H1 (cell line): ENCODE results near the gene MEX3C. TPM values are rescaled to one million over a fixed set of nuclear protein-coding genes. Genes with fewer than 3 reads are reported as not detected.

Experiments
- CTCF ChIA-PET: fragments of 300-600 bp; sonication (Branson Sonifier 250); formaldehyde crosslinking; loops from one replicate; lab custom pipeline; 2021; ENCODE audit not compliant: partially characterized antibody; lab: Charles Lee
- POLR2A ChIA-PET: fragments of 300-600 bp; sonication (Branson Sonifier 250); formaldehyde crosslinking; loops from one replicate; lab custom pipeline; 2021; ENCODE audit warnings: inconsistent platforms; ENCODE audit not compliant: partially characterized antibody; lab: Charles Lee
- DNase-seq, 2 experiments: peaks; one replicate each; pipeline versions ENCODE4 v3.0.0 to v3.0.0-alpha.2; 2010 to 2022; ENCODE audit warnings: low spot score in 2 of 2, low read depth in 1 of 2, mixed read lengths in 1 of 2
- FAIRE-seq: peaks from 2 replicates; lab custom pipeline; 2011; peaks lifted over from hg19 to GRCh38; lab: Jason Lieb, UNC
- H2AFZ ChIP-seq: 2 replicates; pipeline ENCODE4 v1.8.1; 2012; ENCODE audit warnings: low read length, inconsistent platforms
- H2AK5ac ChIP-seq: 2 replicates; pipeline ENCODE4 v1.6.1; 2013; ENCODE audit warnings: low read depth, low read length
- H2BK120ac ChIP-seq: replicated peaks from 2 replicates; pipeline ENCODE3; 2013; ENCODE audit warnings: low read depth, low read length, inconsistent platforms
- H2BK12ac ChIP-seq: 2 replicates; pipeline ENCODE4 v1.6.1; 2013; ENCODE audit warnings: low read depth, low read length
- H2BK15ac ChIP-seq: 2 replicates; pipeline ENCODE4 v1.6.1; 2013; ENCODE audit warnings: low read length
- H2BK20ac ChIP-seq: 2 replicates; pipeline ENCODE4 v1.6.1; 2013; ENCODE audit warnings: low read length
- H2BK5ac ChIP-seq: 2 replicates; pipeline ENCODE4 v1.6.1; 2013; ENCODE audit warnings: low read depth, low read length
- H3K14ac ChIP-seq: 2 replicates; pipeline ENCODE4 v1.6.1; 2013; ENCODE audit warnings: inconsistent platforms; ENCODE audit not compliant: insufficient read length
- H3K18ac ChIP-seq: 2 replicates; pipeline ENCODE4 v1.6.1; 2013; ENCODE audit warnings: low read length; ENCODE audit errors: extremely low read depth
- H3K23ac ChIP-seq: 2 replicates; pipeline ENCODE4 v1.6.1; 2013; ENCODE audit warnings: inconsistent platforms; ENCODE audit not compliant: insufficient read length
- H3K23me2 ChIP-seq: 2 replicates; pipeline ENCODE4 v1.6.1; 2013; ENCODE audit warnings: low read depth, low read length
- H3K27ac ChIP-seq: 2 replicates; pipeline ENCODE4 v1.6.1; 2011; ENCODE audit warnings: low read depth, low read length, inconsistent platforms
- H3K27me3 ChIP-seq, 4 experiments: replicated peaks in 1 of 4; 1 replicate in 1 of 4; 2 replicates in 3 of 4; pipeline versions ENCODE4 v1.6.1 to v1.8.1; 2011 to 2013; ENCODE audit warnings: low read length in 3 of 4, mild to moderate bottlenecking in 3 of 4, inconsistent platforms in 2 of 4, mixed read lengths in 2 of 4, moderate library complexity in 1 of 4; ENCODE audit not compliant: control insufficient read depth in 3 of 4, insufficient read depth in 3 of 4; ENCODE audit errors: extremely low read depth in 1 of 4
- H3K36me3 ChIP-seq, 4 experiments: 2 replicates each; pipeline versions ENCODE4 v1.6.1 to v1.8.1; 2011 to 2013; ENCODE audit warnings: mild to moderate bottlenecking in 4 of 4, low read length in 3 of 4, moderate library complexity in 2 of 4, control low read depth in 1 of 4, inconsistent platforms in 1 of 4; ENCODE audit not compliant: insufficient read depth in 4 of 4, control insufficient read depth in 2 of 4
- H3K4ac ChIP-seq: replicated peaks from 2 replicates; pipeline ENCODE3; 2013; ENCODE audit warnings: low read length, low read depth, mixed read lengths, inconsistent platforms; ENCODE audit not compliant: insufficient read length
- H3K4me1 ChIP-seq, 4 experiments: replicated peaks in 1 of 4; 1 replicate in 1 of 4; 2 replicates in 3 of 4; pipeline versions ENCODE4 v1.6.1 to v1.8.1; 2011 to 2013; ENCODE audit warnings: low read length in 3 of 4, inconsistent platforms in 2 of 4, mixed read lengths in 1 of 4; ENCODE audit not compliant: insufficient read depth in 4 of 4, control insufficient read depth in 3 of 4
- H3K4me2 ChIP-seq, 2 experiments: 2 replicates each; pipeline versions ENCODE4 v1.6.1 to v1.8.1; 2011 to 2013; ENCODE audit warnings: low read depth in 2 of 2, low read length in 2 of 2, control low read depth in 1 of 2, inconsistent platforms in 1 of 2, mild to moderate bottlenecking in 1 of 2; ENCODE audit not compliant: insufficient read depth in 1 of 2
- H3K4me3 ChIP-seq, 4 experiments: fragments of 200-600, 300-600 bp in 1 of 4; sonication (generic), shearing (Covaris generic), sonication (Bioruptor Twin) in 1 of 4; 2 replicates each; pipeline versions ENCODE4 v1.5.1 to v1.8.1; 2011 to 2016; ENCODE audit warnings: low read length in 4 of 4, low read depth in 3 of 4, control low read depth in 2 of 4, inconsistent platforms in 2 of 4, mild to moderate bottlenecking in 2 of 4, mixed read lengths in 1 of 4, moderate library complexity in 1 of 4; ENCODE audit not compliant: insufficient read depth in 2 of 4; ENCODE audit errors: extremely low read depth in 1 of 4
- H3K56ac ChIP-seq: replicated peaks from 2 replicates; pipeline ENCODE3; 2013; ENCODE audit warnings: low read depth, mild to moderate bottlenecking, mixed read lengths, low read length, inconsistent platforms; ENCODE audit not compliant: insufficient read length
- H3K79me1 ChIP-seq: 2 replicates; pipeline ENCODE4 v1.6.1; 2013; ENCODE audit warnings: low read depth, low read length, control low read depth
- H3K79me2 ChIP-seq, 2 experiments: 2 replicates each; pipeline versions ENCODE4 v1.6.1 to v1.8.1; 2012 to 2013; ENCODE audit warnings: low read length in 2 of 2, mild to moderate bottlenecking in 2 of 2, inconsistent platforms in 1 of 2; ENCODE audit not compliant: insufficient read depth in 2 of 2, control insufficient read depth in 1 of 2
- H3K9ac ChIP-seq, 4 experiments: replicated peaks in 1 of 4; 1 replicate in 1 of 4; 2 replicates in 3 of 4; pipeline versions ENCODE4 v1.6.1 to v1.8.1; 2011 to 2013; ENCODE audit warnings: low read depth in 3 of 4, low read length in 3 of 4, control low read depth in 2 of 4, mild to moderate bottlenecking in 2 of 4, moderate library complexity in 2 of 4, inconsistent platforms in 1 of 4; ENCODE audit errors: extremely low read depth in 1 of 4
- H3K9me3 ChIP-seq, 2 experiments: 2 replicates each; pipeline versions ENCODE4 v1.6.1 to v1.8.1; 2012 to 2013; ENCODE audit warnings: mild to moderate bottlenecking in 2 of 2, moderate library complexity in 2 of 2, control low read depth in 1 of 2, inconsistent platforms in 1 of 2, low read depth in 1 of 2, low read length in 1 of 2, mixed read lengths in 1 of 2; ENCODE audit not compliant: insufficient read depth in 2 of 2
- H4K20me1 ChIP-seq, 2 experiments: replicated peaks in 1 of 2; 2 replicates each; pipeline versions ENCODE3 to v1.8.1; 2011 to 2013; ENCODE audit warnings: inconsistent platforms in 2 of 2, low read length in 2 of 2, mild to moderate bottlenecking in 1 of 2; ENCODE audit not compliant: insufficient read depth in 2 of 2, control insufficient read depth in 1 of 2
- H4K5ac ChIP-seq: 2 replicates; pipeline ENCODE4 v1.6.1; 2013; ENCODE audit warnings: low read length, low read depth, mixed read lengths, inconsistent platforms; ENCODE audit not compliant: insufficient read length
- H4K8ac ChIP-seq: 2 replicates; pipeline ENCODE4 v1.8.0; 2013; ENCODE audit warnings: mild to moderate bottlenecking, moderate library complexity, low read length, inconsistent platforms; ENCODE audit not compliant: insufficient read depth; ENCODE audit errors: extremely low read depth
- H4K91ac ChIP-seq: replicated peaks from 2 replicates; pipeline ENCODE3; 2013; ENCODE audit warnings: low read length, mixed read lengths, inconsistent platforms; ENCODE audit not compliant: insufficient read length
- CHD1 ChIP-seq: IDR thresholded peaks from 2 replicates; pipeline ENCODE4 v1.6.1; 2012; ENCODE audit warnings: low read depth, low read length, improper control_type of control experiment
- TCF12 ChIP-seq: IDR thresholded peaks from 2 replicates; pipeline ENCODE4 v1.6.1; 2011; ENCODE audit warnings: low read depth, mild to moderate bottlenecking, low read length
- polyA plus RNA-seq, 7 experiments: library from polyadenylated mRNA; depleted of rRNA in 3 of 7; stranded (reverse) in 5 of 7; unstranded in 2 of 7; fragments of >200 nt in 5 of 7; fragments of 200-250 nt in 2 of 7; gene quantifications; 1 replicate in 5 of 7; 2 replicates in 1 of 7; 4 replicates in 1 of 7; pipeline versions ENCODE4 v1.2.1 to v1.2.3, GENCODE V29; 2011 to 2013; ENCODE audit warnings: missing spikeins in 2 of 7, mixed read lengths in 2 of 7
- total RNA-seq: library from RNA; stranded (reverse); fragmentation: NEBNext Ultra II Directional; extraction: Animal tissue kit (Norgen Biotek cat#: 25700); gene quantifications from 2 replicates; pipeline ENCODE4 v1.2.1, GENCODE V29; 2021

Gene MEX3C
- total and polyA plus RNA-seq, 2 of the 8 experiments (the other 6 are each of a cell fraction or from before 2014, with no cell fraction given), result 48.2 to 103 TPM

DNA sequence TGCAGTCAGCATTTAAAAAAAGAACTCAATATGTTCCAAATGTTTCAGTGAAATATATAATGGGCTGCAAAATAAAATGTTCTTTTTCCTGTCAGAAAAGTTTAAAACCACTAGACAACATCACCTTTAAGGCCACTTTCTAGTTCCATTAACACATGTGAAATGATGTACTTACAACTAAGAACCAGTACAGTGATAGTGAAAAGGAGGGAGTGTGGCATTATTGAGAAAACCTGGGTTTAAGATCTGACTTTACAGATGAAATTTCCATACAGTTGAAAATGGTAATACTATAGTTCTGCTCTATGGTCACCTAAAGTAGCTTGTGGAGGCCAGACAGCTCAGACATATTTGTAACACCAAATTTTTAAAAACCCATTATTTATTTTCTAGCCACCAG, 14.7 kb downstream of the MEX3C start:
- DNase-seq (no peak), FAIRE-seq (no peak)
- Histone ChIP-seq H3K23ac (no peak overlapping the region), H3K4me3 (no peak overlapping the region)
- no peak for TF ChIP-seq CHD1
- TF ChIP-seq TCF12, result no peak
- TF ChIP-seq, all 59 proteins: peak for 0
- no peak overlapping the region for H3K4ac ChIP-seq
- H3K4me2 ChIP-seq, result no peak overlapping the region
- no peak overlapping the region for H3K9ac ChIP-seq
- no peak overlapping the region for H3K18ac ChIP-seq
- H3K27ac ChIP-seq, result no peak overlapping the region
- H2BK20ac ChIP-seq, result no peak overlapping the region
- no peak overlapping the region for H2BK5ac ChIP-seq
- peaks cover 5 to 23% (median 17%) of the 10 kb centered on the region in 4 experiments; a peak in 7 of 8 replicates for H3K36me3 ChIP-seq
- H4K5ac ChIP-seq, result no peak overlapping the region
- H3K9me3 ChIP-seq, result no peaks in the 10 kb centered on the region
- H3K27me3 ChIP-seq, result no peaks in the 10 kb centered on the region
- H2BK120ac ChIP-seq, result no peak overlapping the region
- H3K23me2 ChIP-seq, result no peaks in the 10 kb centered on the region
- H2BK15ac ChIP-seq, result no peak overlapping the region
- no peak overlapping the region for H3K56ac ChIP-seq
- peaks cover 0 to 5% (median 4%) of the 10 kb centered on the region in 4 experiments; a peak in 4 of 7 replicates for H3K4me1 ChIP-seq
- POLR2A ChIA-PET, result interaction anchor here (1.4 to 13.1 kb wide), 4 partner anchors 9 to 18 kb away, joined by 3 to 128 read pairs (median 8); partner anchors contain the start of gene MEX3C
- CTCF ChIA-PET, result interaction anchor here (0.7 to 1.5 kb wide), 4 partner anchors 23 to 131 kb away, joined by 3 to 5 read pairs (median 3); no protein-coding TSS in a partner anchor
- H2BK12ac ChIP-seq, result no peak overlapping the region
- H2AK5ac ChIP-seq, result no peak overlapping the region
- no peak overlapping the region for H3K14ac ChIP-seq
- no peak overlapping the region for H4K8ac ChIP-seq
- no peak overlapping the region for H4K91ac ChIP-seq
- H4K20me1 ChIP-seq, result peaks cover 20 to 25% of the 10 kb centered on the region in 2 experiments
- H2AFZ ChIP-seq, result no peak overlapping the region
- peaks cover 10% of the 10 kb centered on the region for H3K79me1 ChIP-seq
- peaks cover 39 to 100% of the 10 kb centered on the region in 2 experiments for H3K79me2 ChIP-seq
